ENCODE measurements around the gene RIN1. TPM values are rescaled to one million over a fixed set of nuclear protein-coding genes. Genes with fewer than 3 reads are reported as not detected.
A peak's percentile ranks its signal among the peaks of the same experiment; 100 is the strongest.
"Not testable (repeated sequence)": the region's sequence is repeated elsewhere in the genome, so short reads cannot be mapped to it uniquely, and the experiment has no call there.

Gene RIN1, protein sequence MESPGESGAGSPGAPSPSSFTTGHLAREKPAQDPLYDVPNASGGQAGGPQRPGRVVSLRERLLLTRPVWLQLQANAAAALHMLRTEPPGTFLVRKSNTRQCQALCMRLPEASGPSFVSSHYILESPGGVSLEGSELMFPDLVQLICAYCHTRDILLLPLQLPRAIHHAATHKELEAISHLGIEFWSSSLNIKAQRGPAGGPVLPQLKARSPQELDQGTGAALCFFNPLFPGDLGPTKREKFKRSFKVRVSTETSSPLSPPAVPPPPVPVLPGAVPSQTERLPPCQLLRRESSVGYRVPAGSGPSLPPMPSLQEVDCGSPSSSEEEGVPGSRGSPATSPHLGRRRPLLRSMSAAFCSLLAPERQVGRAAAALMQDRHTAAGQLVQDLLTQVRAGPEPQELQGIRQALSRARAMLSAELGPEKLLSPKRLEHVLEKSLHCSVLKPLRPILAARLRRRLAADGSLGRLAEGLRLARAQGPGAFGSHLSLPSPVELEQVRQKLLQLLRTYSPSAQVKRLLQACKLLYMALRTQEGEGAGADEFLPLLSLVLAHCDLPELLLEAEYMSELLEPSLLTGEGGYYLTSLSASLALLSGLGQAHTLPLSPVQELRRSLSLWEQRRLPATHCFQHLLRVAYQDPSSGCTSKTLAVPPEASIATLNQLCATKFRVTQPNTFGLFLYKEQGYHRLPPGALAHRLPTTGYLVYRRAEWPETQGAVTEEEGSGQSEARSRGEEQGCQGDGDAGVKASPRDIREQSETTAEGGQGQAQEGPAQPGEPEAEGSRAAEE
- total RNA-seq, result 3.0 TPM

DNA sequence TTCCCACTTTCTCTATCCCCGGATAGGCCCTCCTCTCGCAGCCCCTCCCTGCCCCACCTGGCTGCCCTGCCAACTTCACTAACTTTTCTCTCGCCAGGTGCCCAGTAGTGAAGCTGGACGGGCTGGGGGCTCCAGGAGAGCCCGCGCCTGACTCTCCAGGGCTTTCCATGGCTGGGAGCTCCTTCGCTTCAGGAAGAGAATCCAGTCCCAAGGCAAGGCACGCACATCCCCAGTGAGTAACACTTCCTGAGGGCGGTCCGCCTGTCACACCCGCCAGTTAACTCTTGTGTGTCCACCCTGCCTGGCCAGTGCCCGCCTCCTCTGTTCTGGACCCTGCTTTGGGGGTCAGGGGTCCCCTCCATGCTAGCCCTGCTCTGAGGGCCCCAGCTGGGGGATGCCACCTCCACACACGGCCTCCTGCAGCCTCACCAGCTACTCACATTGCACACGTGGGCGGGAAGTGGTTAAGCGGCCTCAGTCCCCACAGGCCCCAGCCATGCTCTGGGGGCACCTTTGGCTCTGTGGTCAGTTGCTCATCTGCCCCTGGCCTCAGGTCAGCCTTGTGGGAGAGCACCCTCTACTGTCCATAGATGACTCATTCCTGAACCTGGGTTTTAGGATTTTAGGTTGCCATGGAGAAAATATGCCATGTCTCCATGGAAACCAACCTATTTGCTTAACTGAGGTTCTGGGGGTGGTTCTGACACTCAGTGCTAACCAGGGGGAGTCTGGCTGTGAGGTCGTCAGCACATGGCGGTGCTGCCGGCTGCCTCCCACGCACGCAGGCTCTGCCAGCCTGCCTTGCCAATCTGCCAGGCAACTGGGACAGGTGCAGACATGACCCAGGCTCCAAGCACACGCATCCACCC lies at the start of gene RIN1:
Gene RIN1, minus strand, starts transcription at position 201 of the 869 bp plus-strand sequence. Its CDS starts 32 bp downstream, at position 169.
- peak in 2 of 3 donors; percentile 63 to 73 for DNase-seq (ENCODE audit: low read depth in 2 of 3, low spot score in 2 of 3)

DNA sequence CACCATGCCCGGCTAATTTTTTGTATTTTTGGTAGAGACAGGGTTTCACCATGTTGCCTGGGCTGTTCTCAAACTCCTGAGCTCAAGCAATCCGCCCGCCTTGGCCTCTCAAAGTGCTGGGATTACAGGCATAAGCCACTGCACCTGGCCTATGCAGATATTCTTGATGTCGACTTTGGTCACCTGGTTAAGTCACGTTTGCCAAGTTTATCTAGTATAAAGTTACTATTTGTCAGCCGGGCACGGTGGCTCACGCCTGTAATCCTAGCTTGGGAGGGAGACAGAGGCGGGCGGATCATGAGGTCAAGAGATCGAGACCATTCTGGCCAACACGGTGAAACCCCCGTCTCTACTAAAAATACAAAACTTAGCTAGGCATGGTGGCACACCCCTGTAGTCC lies 48.1 kb upstream of the RIN1 start:
- not testable (repeated sequence) for DNase-seq (ENCODE audit: low read depth in 2 of 3, low spot score in 2 of 3)

GRCh38 chr11:66380264-66380663 lies 44.0 kb upstream of the RIN1 start:
- DNase-seq (ENCODE audit: low read depth in 2 of 3, low spot score in 2 of 3), result peak in 1 of 3 donors; percentile 14

- DNase-seq (ENCODE audit: low read depth in 2 of 3, low spot score in 2 of 3), result not testable (repeated sequence)
Observed at GRCh38 chr11:66373690-66374287, 37.6 kb upstream of the RIN1 start.

DNA sequence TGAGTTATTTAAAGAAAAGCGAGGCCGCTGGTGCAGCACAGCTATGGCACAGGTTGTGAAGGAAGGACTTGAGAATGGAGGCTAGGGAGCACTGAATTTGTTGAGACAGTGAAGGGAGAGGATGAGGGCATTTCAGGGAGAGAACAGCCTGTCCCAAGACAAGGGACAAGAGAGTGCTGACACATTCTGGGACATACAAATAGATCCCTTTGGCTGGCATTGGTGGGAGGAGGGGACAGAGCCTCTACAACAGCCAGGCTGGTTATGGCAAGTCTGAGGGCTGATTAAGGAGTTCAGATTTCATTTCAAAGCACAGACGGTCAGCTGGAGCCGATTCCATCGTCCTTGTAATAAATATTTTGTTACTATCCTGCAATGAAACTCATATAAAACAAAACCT lies 37.0 kb upstream of the RIN1 start:
- DNase-seq (ENCODE audit: low read depth in 2 of 3, low spot score in 2 of 3), result no peak

DNA sequence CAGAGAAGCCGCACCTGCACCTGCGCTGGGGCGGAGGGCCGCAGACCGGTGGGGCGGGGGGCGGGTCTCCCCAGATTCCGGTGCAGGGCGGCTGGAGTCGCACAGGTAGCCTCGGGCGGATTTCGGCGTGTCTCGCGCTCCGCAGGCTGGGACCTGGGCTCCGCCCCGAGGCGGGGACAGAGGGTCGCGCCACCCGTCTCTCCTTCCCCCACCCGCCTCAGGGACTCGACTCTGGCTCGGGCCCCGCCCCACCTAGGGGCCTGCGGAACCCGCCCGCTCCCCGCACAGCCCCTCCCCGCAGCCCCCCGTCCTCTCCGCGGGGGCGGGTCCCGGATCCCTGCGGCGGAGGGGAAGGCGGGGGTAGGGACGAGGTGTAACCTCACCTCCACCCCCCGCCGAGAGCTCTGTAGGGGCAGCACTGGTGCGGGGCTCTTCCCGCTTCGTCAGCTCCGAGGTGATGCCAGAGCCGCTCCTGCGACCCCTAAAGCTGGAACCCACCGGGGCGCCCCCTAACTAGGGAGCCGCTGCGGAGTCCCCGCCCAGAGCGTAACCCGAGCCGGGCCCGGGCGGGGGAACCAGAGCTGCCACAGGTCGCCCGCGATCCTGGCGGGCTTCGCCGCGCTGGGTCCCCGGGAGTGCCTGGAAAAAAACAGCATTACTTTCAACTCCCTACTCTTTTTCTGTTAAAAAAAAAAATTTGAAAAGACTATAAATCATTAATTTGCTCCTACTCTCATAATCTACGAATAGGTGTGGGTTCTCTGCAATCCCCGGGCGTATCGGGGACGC lies 35.6 kb upstream of the RIN1 start, which contains the start of gene SLC29A2:
Gene SLC29A2, minus strand, starts transcription at position 134 of the 789 bp plus-strand sequence. CDS start 169 bp downstream, outside the sequence.
- peak; percentile 49 to 86 (median 75) for DNase-seq (ENCODE audit: low read depth in 2 of 3, low spot score in 2 of 3)

DNA sequence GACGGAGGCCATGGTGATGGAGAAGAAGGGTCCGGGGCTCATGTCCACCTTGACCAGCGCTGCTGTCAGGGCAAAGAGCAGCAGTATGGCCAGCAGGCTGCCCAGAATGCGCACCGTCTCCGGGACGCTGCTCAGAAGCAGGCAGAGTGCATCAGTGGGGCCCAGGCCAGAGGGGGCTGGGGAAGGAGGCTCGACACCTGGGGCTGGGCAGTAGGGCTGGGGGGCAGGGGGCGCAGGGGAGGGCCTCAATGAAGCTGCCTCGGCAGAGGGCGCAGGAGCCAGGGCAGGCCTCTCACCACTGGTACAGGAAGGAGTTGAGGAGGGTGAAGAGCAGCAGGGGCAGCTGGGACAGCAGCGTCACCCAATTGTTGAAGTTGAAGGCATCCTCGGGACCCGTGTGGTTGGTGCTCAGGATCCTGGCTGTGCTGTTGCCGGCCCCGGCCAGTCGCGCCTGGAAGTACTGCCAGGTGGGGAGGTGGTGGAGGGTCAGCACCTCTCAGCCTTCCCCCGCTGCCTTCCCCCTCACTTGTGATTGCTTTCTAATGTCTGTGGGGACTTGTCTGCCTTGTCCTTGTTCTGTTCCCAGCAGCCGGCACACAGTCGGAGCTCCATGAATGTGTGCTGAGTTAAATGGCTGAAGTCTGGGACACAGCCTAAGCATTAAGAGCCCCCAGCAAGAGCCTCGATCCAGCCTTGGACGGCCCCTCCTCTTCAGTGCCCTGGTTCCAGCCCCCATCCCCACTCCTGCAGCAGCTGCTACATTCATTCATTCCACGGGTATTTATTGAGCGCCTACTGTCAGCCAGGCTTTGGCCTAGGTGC lies 33.0 kb upstream of the RIN1 start:
- DNase-seq (ENCODE audit: low read depth in 2 of 3, low spot score in 2 of 3), result no peak

DNA sequence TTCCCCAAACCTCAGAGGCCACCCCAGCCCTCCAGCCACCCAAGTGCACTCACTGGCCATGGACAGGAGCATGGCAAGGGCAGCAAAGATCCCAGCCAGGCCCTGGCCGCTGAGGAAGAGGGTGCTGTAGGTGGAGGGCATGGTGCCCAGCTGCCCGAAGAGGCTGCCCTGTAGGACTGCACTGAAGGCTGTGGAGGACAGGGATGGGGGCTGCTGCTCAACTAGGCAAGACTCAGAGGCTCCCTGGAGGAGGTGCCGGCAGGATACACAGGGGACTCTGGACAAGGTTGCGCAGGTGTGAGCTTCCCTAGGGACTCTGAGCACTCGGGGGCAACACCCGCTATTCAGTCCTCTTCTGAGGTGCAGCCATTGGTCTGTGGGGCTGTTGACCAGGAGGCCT lies 32.2 kb upstream of the RIN1 start:
- DNase-seq (ENCODE audit: low read depth in 2 of 3, low spot score in 2 of 3), result no peak

DNA sequence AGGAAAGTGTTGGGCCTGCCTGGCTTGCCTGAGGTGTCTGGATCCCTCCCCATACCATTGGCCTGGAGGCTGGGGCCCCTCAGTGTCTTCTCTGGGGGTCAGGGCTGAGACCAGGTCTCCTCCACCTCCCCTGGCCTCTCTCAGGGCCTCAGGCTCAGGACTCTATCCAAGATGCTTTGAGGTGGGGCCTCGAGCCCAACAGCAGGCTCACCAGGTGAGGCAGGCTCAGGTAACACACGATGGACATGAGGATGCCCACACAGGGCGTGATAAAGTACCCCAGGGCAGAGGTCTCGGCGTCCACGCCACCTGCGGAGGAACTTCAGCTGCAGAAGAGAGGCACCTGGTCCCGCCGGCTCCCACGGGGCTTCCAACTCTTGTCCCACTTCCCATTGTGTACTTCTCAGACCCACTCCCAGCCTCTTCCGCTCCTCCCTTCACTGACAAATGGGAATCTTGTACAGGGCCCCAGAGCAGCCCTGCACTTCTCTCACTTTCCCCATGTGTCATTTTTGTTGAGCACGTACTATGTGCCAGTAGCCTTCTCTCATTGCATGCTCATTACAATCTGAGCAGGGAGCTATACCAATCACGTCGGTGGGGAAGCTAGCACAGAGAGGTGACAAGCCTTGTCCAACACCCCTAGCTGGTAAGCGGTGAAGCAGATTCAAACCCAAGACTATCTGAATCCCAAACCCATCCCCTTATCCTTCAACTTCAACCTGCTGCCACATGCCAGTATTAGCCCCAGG lies 31.5 kb upstream of the RIN1 start:
- no peak for DNase-seq (ENCODE audit: low read depth in 2 of 3, low spot score in 2 of 3)

- no peak for DNase-seq (ENCODE audit: low read depth in 2 of 3, low spot score in 2 of 3)
Observed at GRCh38 chr11:66366844-66367477, 30.7 kb upstream of the RIN1 start.

DNA sequence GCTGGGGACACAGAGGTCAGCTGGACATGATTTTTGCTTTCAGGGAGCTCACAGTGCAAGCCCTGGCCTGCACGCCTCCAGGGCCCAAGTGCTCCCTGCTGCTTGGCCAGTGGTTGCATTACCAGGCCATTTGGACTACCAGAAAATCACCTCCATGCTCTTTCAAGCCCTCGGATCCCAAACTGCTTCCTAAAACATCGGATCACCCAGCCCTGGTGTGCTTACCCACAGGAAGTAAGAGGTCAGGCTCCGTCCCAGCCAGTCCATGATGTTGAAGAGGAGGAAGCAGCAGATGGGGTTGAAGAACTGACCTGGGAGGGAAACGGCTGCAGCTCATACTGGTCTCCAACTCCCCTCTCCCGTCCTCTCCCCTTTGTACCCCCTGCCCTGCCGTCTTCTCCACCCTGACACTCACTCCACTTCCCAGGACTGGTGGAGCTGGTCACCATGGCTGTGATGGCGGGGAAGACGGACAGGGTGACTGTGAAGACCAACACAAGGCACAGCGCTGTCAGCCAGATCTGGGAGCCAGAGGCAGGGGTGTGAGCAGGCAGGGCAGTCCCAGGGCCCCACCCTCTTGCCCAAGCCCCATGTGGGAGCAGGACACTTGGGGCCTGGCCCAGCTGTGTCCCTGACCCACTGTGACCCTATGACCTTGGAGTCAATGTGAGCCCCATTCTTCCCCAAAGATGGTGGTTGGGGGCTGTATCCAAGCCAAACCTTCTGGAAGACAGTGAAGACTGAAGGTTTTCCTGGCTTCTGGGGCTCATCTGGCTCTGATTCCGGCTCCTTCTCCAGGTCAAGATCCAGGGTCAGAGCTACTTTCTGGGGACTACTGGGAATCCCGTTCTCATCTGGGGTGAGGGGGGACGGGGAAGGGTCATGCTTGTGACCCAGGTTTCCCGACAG lies 29.7 kb upstream of the RIN1 start:
- DNase-seq (ENCODE audit: low read depth in 2 of 3, low spot score in 2 of 3), result no peak

GRCh38 chr11:66365166-66365565 lies 28.9 kb upstream of the RIN1 start:
- no peak for DNase-seq (ENCODE audit: low read depth in 2 of 3, low spot score in 2 of 3)

DNA sequence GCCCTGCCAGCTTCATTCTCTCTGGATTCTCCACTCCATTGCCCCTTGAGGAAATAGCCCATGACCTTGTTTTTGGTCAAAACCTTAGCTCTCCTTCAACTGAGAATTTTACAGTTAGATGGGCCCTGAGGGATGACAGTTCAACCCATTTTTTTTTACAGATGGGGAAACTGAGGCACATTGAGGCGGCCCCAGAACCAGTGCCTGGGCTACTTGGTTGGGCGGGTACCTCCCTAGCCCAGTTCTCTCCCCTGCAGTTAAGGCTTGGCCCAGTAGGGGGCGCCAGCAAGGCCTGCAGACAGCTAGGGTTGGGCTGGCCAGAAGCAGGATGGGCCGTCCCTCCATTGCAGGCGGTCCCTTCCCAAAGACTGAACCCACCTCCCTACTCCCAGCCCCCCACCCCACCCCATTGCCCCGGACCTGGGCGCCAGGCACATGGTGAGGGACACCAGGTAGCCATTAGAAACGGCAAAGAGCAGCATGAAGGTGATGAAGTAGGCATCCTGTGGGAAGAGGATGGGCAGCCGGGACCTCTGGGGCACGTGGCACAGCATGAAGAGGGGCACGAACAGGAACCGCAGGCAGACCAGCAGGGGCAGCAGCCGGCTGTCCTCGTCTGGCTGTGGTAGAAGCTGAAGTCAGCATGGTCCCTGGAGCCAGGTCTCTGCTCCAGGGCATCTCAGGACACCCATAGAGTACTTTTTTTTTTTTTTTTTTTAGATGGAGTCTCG lies 27.7 kb upstream of the RIN1 start:
- peak in 2 of 3 donors; percentile 36 to 58 for DNase-seq (ENCODE audit: low read depth in 2 of 3, low spot score in 2 of 3)

DNA sequence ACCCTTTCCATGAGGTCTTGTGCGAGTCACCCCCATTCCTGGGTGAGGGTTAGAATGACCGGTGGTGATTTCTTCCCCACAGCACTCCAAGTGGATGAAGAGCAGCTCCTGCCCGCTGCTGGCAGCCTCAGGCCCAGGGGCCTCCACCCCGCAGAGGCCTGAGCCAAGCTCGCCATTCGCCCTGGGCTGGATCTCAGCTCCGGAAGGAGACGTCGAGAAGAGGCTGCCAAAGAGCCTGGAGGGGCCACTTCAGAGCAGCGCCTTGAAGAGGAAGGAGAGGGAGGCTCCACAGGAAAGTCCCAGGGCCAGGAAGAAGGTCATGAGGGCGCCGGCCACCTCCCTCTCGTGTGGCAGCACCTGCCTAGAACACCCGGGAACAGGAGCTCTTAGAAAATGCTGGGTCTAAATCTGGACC lies 27.0 kb upstream of the RIN1 start:
- no peak for DNase-seq (ENCODE audit: low read depth in 2 of 3, low spot score in 2 of 3)

- DNase-seq (ENCODE audit: low read depth in 2 of 3, low spot score in 2 of 3), result no peak
Observed at GRCh38 chr11:66362481-66363147, 26.4 kb upstream of the RIN1 start.

All from hematopoietic multipotent progenitor cell (in vitro differentiated cells).